H9 (cell line): ENCODE measurements around the gene UBE2D2. TPM values are rescaled to one million over a fixed set of nuclear protein-coding genes. Genes with fewer than 3 reads are reported as not detected.

Experiments used
- DNase-seq: peaks from one replicate; pipeline ENCODE4 v3.0.0-alpha.2; 2017
- H2AFZ ChIP-seq: one replicate; pipeline ENCODE4 v1.6.1; 2013; ENCODE audit warnings: mild to moderate bottlenecking, low read length, control low read depth, moderate library complexity
- H2AK5ac ChIP-seq: 2 replicates; pipeline ENCODE4 v1.6.1; 2013; ENCODE audit warnings: low read length, control low read depth, mixed read lengths; ENCODE audit not compliant: insufficient read length
- H2BK120ac ChIP-seq: one replicate; pipeline ENCODE4 v1.6.1; 2013; ENCODE audit warnings: low read depth, mild to moderate bottlenecking, low read length, control low read depth, inconsistent platforms; ENCODE audit not compliant: poor library complexity, severe bottlenecking
- H2BK12ac ChIP-seq: 2 replicates; pipeline ENCODE4 v1.6.1; 2013; ENCODE audit warnings: low read length, control low read depth, mixed read lengths, low read depth; ENCODE audit not compliant: insufficient read length
- H2BK15ac ChIP-seq: 2 replicates; pipeline ENCODE4 v1.6.1; 2013; ENCODE audit warnings: low read depth, low read length, control low read depth
- H2BK20ac ChIP-seq: one replicate; pipeline ENCODE4 v1.6.1; 2013; ENCODE audit warnings: low read depth, mild to moderate bottlenecking, low read length, control low read depth, inconsistent platforms; ENCODE audit not compliant: poor library complexity, severe bottlenecking
- H2BK5ac ChIP-seq: 2 replicates; pipeline ENCODE4 v1.6.1; 2013; ENCODE audit warnings: low read length, control low read depth, mixed read lengths; ENCODE audit not compliant: insufficient read length
- H3K14ac ChIP-seq: 2 replicates; pipeline ENCODE4 v1.6.1; 2013; ENCODE audit warnings: low read length, control low read depth; ENCODE audit not compliant: insufficient read depth
- H3K18ac ChIP-seq: 2 replicates; pipeline ENCODE4 v1.6.1; 2013; ENCODE audit warnings: low read depth, mild to moderate bottlenecking, mixed read lengths, low read length, control low read depth; ENCODE audit not compliant: insufficient read length
- H3K23ac ChIP-seq: 2 replicates; pipeline ENCODE4 v1.6.1; 2013; ENCODE audit warnings: low read length, control low read depth, mixed read lengths, low read depth; ENCODE audit not compliant: insufficient read length
- H3K23me2 ChIP-seq: 2 replicates; pipeline ENCODE4 v1.6.1; 2013; ENCODE audit warnings: low read depth, mild to moderate bottlenecking, mixed read lengths, low read length, control low read depth; ENCODE audit not compliant: insufficient read length, poor library complexity, severe bottlenecking
- H3K27ac ChIP-seq: 2 replicates; pipeline ENCODE4 v1.5.1; 2013; ENCODE audit warnings: low read length, control low read depth, mixed read lengths, low read depth; ENCODE audit not compliant: insufficient read length
- H3K27me3 ChIP-seq: 2 replicates; pipeline ENCODE4 v1.6.1; 2013; ENCODE audit warnings: low read length, control low read depth, inconsistent platforms; ENCODE audit not compliant: insufficient read depth
- H3K4ac ChIP-seq: 2 replicates; pipeline ENCODE4 v1.6.1; 2013; ENCODE audit warnings: low read depth, mild to moderate bottlenecking, control low read depth, inconsistent platforms, low read length, moderate library complexity
- H3K4me1 ChIP-seq: 2 replicates; pipeline ENCODE4 v1.6.1; 2013; ENCODE audit warnings: low read length, control low read depth, inconsistent platforms; ENCODE audit not compliant: insufficient read depth
- H3K4me2 ChIP-seq: 2 replicates; pipeline ENCODE4 v1.6.1; 2013; ENCODE audit warnings: low read length, control low read depth, mixed read lengths; ENCODE audit not compliant: insufficient read length, insufficient read depth
- H3K56ac ChIP-seq: 2 replicates; pipeline ENCODE4 v1.6.1; 2013; ENCODE audit warnings: low read depth, mild to moderate bottlenecking, mixed read lengths, low read length, control low read depth; ENCODE audit not compliant: insufficient read length
- H3K79me1 ChIP-seq: 2 replicates; pipeline ENCODE4 v1.6.1; 2013; ENCODE audit warnings: low read depth, mild to moderate bottlenecking, moderate library complexity, low read length, control low read depth, inconsistent platforms; ENCODE audit not compliant: insufficient read depth, poor library complexity, severe bottlenecking
- H3K79me2 ChIP-seq: 2 replicates; pipeline ENCODE4 v1.6.1; 2013; ENCODE audit warnings: low read length, control low read depth, inconsistent platforms; ENCODE audit not compliant: insufficient read depth
- H3K9ac ChIP-seq: 2 replicates; pipeline ENCODE4 v1.6.1; 2013; ENCODE audit warnings: low read length, control low read depth, mixed read lengths; ENCODE audit not compliant: insufficient read length; ENCODE audit errors: extremely low read depth
- H3K9me3 ChIP-seq: one replicate; pipeline ENCODE4 v1.6.1; 2013; ENCODE audit warnings: low read depth, low read length, inconsistent platforms; ENCODE audit not compliant: control insufficient read depth
- H3T11ph ChIP-seq: one replicate; pipeline ENCODE4 v1.6.1; 2013; ENCODE audit warnings: mild to moderate bottlenecking, low read length, control low read depth, inconsistent platforms
- H4K20me1 ChIP-seq: one replicate; pipeline ENCODE4 v1.6.1; 2013; ENCODE audit not compliant: control insufficient read depth, insufficient read length, insufficient read depth
- H4K5ac ChIP-seq: 2 replicates; pipeline ENCODE4 v1.6.1; 2013; ENCODE audit warnings: low read depth, mild to moderate bottlenecking, mixed read lengths, low read length, control low read depth; ENCODE audit not compliant: insufficient read length
- H4K8ac ChIP-seq: replicated peaks from 2 replicates; pipeline ENCODE4 v1.6.1; 2013; ENCODE audit warnings: low read length, control low read depth, mixed read lengths, low read depth; ENCODE audit not compliant: insufficient read length
- H4K91ac ChIP-seq: 2 replicates; pipeline ENCODE4 v1.6.1; 2013; ENCODE audit warnings: low read depth, mild to moderate bottlenecking, moderate library complexity, mixed read lengths, low read length, control low read depth; ENCODE audit not compliant: insufficient read length
- H3K27ac Mint-ChIP-seq, 3 experiments: 2 replicates in 2 of 3; 3 replicates in 1 of 3; pipeline ENCODE4 v1.8.0; 2020 to 2021; ENCODE audit warnings: mixed read lengths in 3 of 3, mild to moderate bottlenecking in 1 of 3, moderate library complexity in 1 of 3
- H3K27me3 Mint-ChIP-seq: 2 replicates; pipeline ENCODE4 v1.8.0; 2021; ENCODE audit warnings: low read depth, mild to moderate bottlenecking, moderate library complexity, mixed read lengths
- H3K36me3 Mint-ChIP-seq, 3 experiments: 2 replicates in 2 of 3; 3 replicates in 1 of 3; pipeline ENCODE4 v1.8.0; 2020 to 2021; ENCODE audit warnings: low read depth in 3 of 3, mixed read lengths in 3 of 3; ENCODE audit not compliant: insufficient read depth in 1 of 3
- H3K4me1 Mint-ChIP-seq, 2 experiments: 2 replicates each; pipeline ENCODE4 v1.8.0; 2020; ENCODE audit warnings: mixed read lengths in 2 of 2
- H3K4me3 Mint-ChIP-seq, 2 experiments: 2 replicates in 1 of 2; 3 replicates in 1 of 2; pipeline ENCODE4 v1.8.0; 2020 to 2021; ENCODE audit warnings: mild to moderate bottlenecking in 2 of 2, mixed read lengths in 2 of 2, moderate library complexity in 1 of 2
- H3K9me3 Mint-ChIP-seq, 2 experiments: 2 replicates in 1 of 2; 3 replicates in 1 of 2; pipeline ENCODE4 v1.8.0; 2020; ENCODE audit warnings: mild to moderate bottlenecking in 2 of 2, mixed read lengths in 2 of 2, moderate library complexity in 1 of 2
- CTCF ChIP-seq: fragments of 200-600 bp; sonication (generic); conservative IDR thresholded peaks from 3 replicates; pipeline ENCODE4 v1.8.0; 2021; ENCODE audit warnings: antibody characterized with exemption, mild to moderate bottlenecking
- WGBS: extraction: QIAGEN DNeasy Blood & Tissue Kit; methylation state at CpG from one replicate; pipeline ENCODE4 v1.1.7; 2013; ENCODE audit warnings: missing lambda C conversion rate, low lambda C conversion rate, mixed read lengths; ENCODE audit not compliant: insufficient read length; ENCODE audit errors: extremely low coverage; 5-methylcytosine and 5-hydroxymethylcytosine counted together
- total RNA-seq: library from RNA; stranded (reverse); gene quantifications from 2 replicates; pipeline ENCODE4 v1.2.1, GENCODE V29; 2021

UBE2D2 gene
- total RNA-seq, 1 experiment from 2014 or later = 236 TPM

- peak overlapping the region in 1 of 2 experiments; percentile 21; a peak in 2 of 5 replicates for H3K4me3 Mint-ChIP-seq
- no peak overlapping the region for H4K91ac ChIP-seq
- no peak overlapping the region for H4K5ac ChIP-seq
- H2BK15ac ChIP-seq = no peak overlapping the region
- no peak overlapping the region for H2BK20ac ChIP-seq
- H3K27me3 ChIP-seq = no peaks in the 10 kb centered on the region
- H3K4me1 ChIP-seq = peaks cover 15% of the 10 kb centered on the region; the same call in 1 of the 2 replicates
- H2BK12ac ChIP-seq = no peak overlapping the region
- no peak overlapping the region for H3K4ac ChIP-seq
- H3K56ac ChIP-seq = no peak overlapping the region
- peaks cover 36% of the 10 kb centered on the region; the same call in 1 of the 2 replicates for H3K79me2 ChIP-seq
- no peak overlapping the region for H3K4me2 ChIP-seq
- H3K79me1 ChIP-seq = no peaks in the 10 kb centered on the region
- no peak overlapping the region for H2AK5ac ChIP-seq
- H4K8ac ChIP-seq = no peak overlapping the region
- no peak overlapping the region for H3K23ac ChIP-seq
- H2AFZ ChIP-seq = no peak overlapping the region
- no peak overlapping the region for H3K14ac ChIP-seq
- peaks cover 44 to 53% of the 10 kb centered on the region in 2 experiments for H3K4me1 Mint-ChIP-seq
- no peak for DNase-seq
- no CpG with 5 or more reads among the region's 18 CpGs for WGBS
- no peaks in the 10 kb centered on the region for H3K9me3 Mint-ChIP-seq
- no peaks in the 10 kb centered on the region for H4K20me1 ChIP-seq
- H3K18ac ChIP-seq = no peak overlapping the region
- TF ChIP-seq CTCF = no peak
- peak overlapping the region in 2 of 3 experiments; percentile 1 to 13; a peak in 2 of 7 replicates for H3K27ac Mint-ChIP-seq
- H3K27ac ChIP-seq = no peak overlapping the region
- peaks cover 0 to 12% (median 2%) of the 10 kb centered on the region in 3 experiments; a peak in 3 of 7 replicates for H3K36me3 Mint-ChIP-seq
- no peak overlapping the region for H3K9ac ChIP-seq
- no peak overlapping the region for H3T11ph ChIP-seq
- H3K9me3 ChIP-seq = no peaks in the 10 kb centered on the region
- no peak overlapping the region for H2BK5ac ChIP-seq
- H3K23me2 ChIP-seq = no peaks in the 10 kb centered on the region
- H2BK120ac ChIP-seq = no peak overlapping the region
- H3K27me3 Mint-ChIP-seq = no peaks in the 10 kb centered on the region
These were observed 108.0 kb downstream of the UBE2D2 start for GRCh38 chr5:139668924-139669661.
